Measurements from ENCODE around the gene SPAG5. TPM values are rescaled to one million over a fixed set of nuclear protein-coding genes. Genes with fewer than 3 reads are reported as not detected.

Gene SPAG5
- total RNA-seq, 1 donor from 2014 or later: 15.6 TPM

- Mint-ChIP-seq H3K36me3 (ENCODE audit: unreplicated experiment) (no peaks in the 10 kb centered on the region), H3K9me3 (ENCODE audit: unreplicated experiment) (no peaks in the 10 kb centered on the region), H3K27me3 (ENCODE audit: unreplicated experiment) (peaks cover 2% of the 10 kb centered on the region), H3K27ac (ENCODE audit: unreplicated experiment) (no peak overlapping the region), H3K4me3 (ENCODE audit: unreplicated experiment) (no peak overlapping the region), H3K4me1 (ENCODE audit: unreplicated experiment) (peaks cover 9% of the 10 kb centered on the region)
- DNase-seq (ENCODE audit: extremely low spot score, unreplicated experiment): no peak
- TF ChIP-seq CTCF (IDR thresholded peaks at IDR 0.05): no peak
Measured at GRCh38 chr17:28536532-28537218, 62.1 kb downstream of the SPAG5 start.

- Mint-ChIP-seq H3K4me3 (ENCODE audit: unreplicated experiment) (no peak overlapping the region), H3K27me3 (ENCODE audit: unreplicated experiment) (peaks cover 2% of the 10 kb centered on the region), H3K4me1 (ENCODE audit: unreplicated experiment) (peaks cover 9% of the 10 kb centered on the region), H3K27ac (ENCODE audit: unreplicated experiment) (no peak overlapping the region), H3K36me3 (ENCODE audit: unreplicated experiment) (no peaks in the 10 kb centered on the region), H3K9me3 (ENCODE audit: unreplicated experiment) (no peaks in the 10 kb centered on the region)
- no peak for DNase-seq (ENCODE audit: extremely low spot score, unreplicated experiment)
- TF ChIP-seq CTCF (IDR thresholded peaks at IDR 0.05): no peak
Measured at GRCh38 chr17:28534740-28535375, 64.0 kb downstream of the SPAG5 start.

GRCh38 chr17:28533091-28533807 lies 65.6 kb downstream of the SPAG5 start:
- no peak for TF ChIP-seq CTCF (IDR thresholded peaks at IDR 0.05)

GRCh38 chr17:28532050-28532960 lies 66.5 kb downstream of the SPAG5 start:
- Mint-ChIP-seq H3K27ac (ENCODE audit: unreplicated experiment) (no peak overlapping the region), H3K4me3 (ENCODE audit: unreplicated experiment) (no peak overlapping the region), H3K9me3 (ENCODE audit: unreplicated experiment) (no peaks in the 10 kb centered on the region), H3K36me3 (ENCODE audit: unreplicated experiment) (no peaks in the 10 kb centered on the region), H3K27me3 (ENCODE audit: unreplicated experiment) (no peaks in the 10 kb centered on the region), H3K4me1 (ENCODE audit: unreplicated experiment) (peaks cover 12% of the 10 kb centered on the region)
- no peak for DNase-seq (ENCODE audit: extremely low spot score, unreplicated experiment)
- no peak for TF ChIP-seq CTCF (IDR thresholded peaks at IDR 0.05)

More at GRCh38 chr17:28533091-28533807, 65.6 kb downstream of the SPAG5 start:
- Mint-ChIP-seq H3K4me1 (ENCODE audit: unreplicated experiment) (peaks cover 11% of the 10 kb centered on the region), H3K4me3 (ENCODE audit: unreplicated experiment) (no peak overlapping the region), H3K27me3 (ENCODE audit: unreplicated experiment) (peaks cover 2% of the 10 kb centered on the region), H3K36me3 (ENCODE audit: unreplicated experiment) (no peaks in the 10 kb centered on the region), H3K27ac (ENCODE audit: unreplicated experiment) (no peak overlapping the region), H3K9me3 (ENCODE audit: unreplicated experiment) (no peaks in the 10 kb centered on the region)
- DNase-seq (ENCODE audit: extremely low spot score, unreplicated experiment): no peak
